GM23248 (cell line): Measurements from ENCODE around the gene SLC49A4. TPM values are rescaled to one million over a fixed set of nuclear protein-coding genes. Genes with fewer than 3 reads are reported as not detected.

Source experiments
- DNase-seq: peaks from one replicate; pipeline ENCODE4 v3.0.0-alpha.2; 2015
- H2AFZ ChIP-seq: fragments of 200-600 bp; sonication (generic); 2 replicates; pipeline ENCODE4 v1.6.1; 2016; ENCODE audit warnings: antibody characterized with exemption
- H3F3A ChIP-seq: fragments of 200-600 bp; sonication (generic); 2 replicates; pipeline ENCODE4 v1.6.1; 2016; ENCODE audit warnings: mild to moderate bottlenecking, antibody characterized with exemption, mixed run types; ENCODE audit not compliant: insufficient read depth
- H3K27ac ChIP-seq: fragments of 200-600 bp; sonication (generic); 2 replicates; pipeline ENCODE4 v1.5.1; 2016; ENCODE audit warnings: mild to moderate bottlenecking
- H3K27me3 ChIP-seq: fragments of 200-600 bp; sonication (generic); replicated peaks from 2 replicates; pipeline ENCODE4 v1.6.1; 2016; ENCODE audit warnings: mild to moderate bottlenecking; ENCODE audit not compliant: insufficient read depth
- H3K36me3 ChIP-seq: fragments of 200-600 bp; sonication (generic); 2 replicates; pipeline ENCODE4 v1.6.1; 2016; ENCODE audit warnings: low read depth, mild to moderate bottlenecking
- H3K4me1 ChIP-seq: fragments of 200-600 bp; sonication (generic); 2 replicates; pipeline ENCODE4 v1.6.1; 2016; ENCODE audit warnings: mild to moderate bottlenecking; ENCODE audit not compliant: insufficient read depth
- H3K4me2 ChIP-seq: fragments of 200-600 bp; sonication (generic); one replicate; pipeline ENCODE4 v1.6.1; 2016; ENCODE audit warnings: mild to moderate bottlenecking; ENCODE audit not compliant: unreplicated experiment
- H3K4me3 ChIP-seq: fragments of 200-600 bp; sonication (generic); 2 replicates; pipeline ENCODE4 v1.5.1; 2016; ENCODE audit warnings: mild to moderate bottlenecking
- H3K79me2 ChIP-seq: fragments of 200-600 bp; sonication (generic); 2 replicates; pipeline ENCODE4 v1.6.1; 2016; ENCODE audit warnings: mild to moderate bottlenecking; ENCODE audit not compliant: insufficient read depth
- H3K9ac ChIP-seq: fragments of 200-600 bp; sonication (generic); 2 replicates; pipeline ENCODE4 v1.6.1; 2016; ENCODE audit warnings: mild to moderate bottlenecking
- H3K9me2 ChIP-seq: fragments of 200-600 bp; sonication (generic); 2 replicates; pipeline ENCODE4 v1.6.1; 2016; ENCODE audit warnings: mixed run types, mild to moderate bottlenecking, moderate library complexity; ENCODE audit not compliant: insufficient read depth
- H3K9me3 ChIP-seq: fragments of 200-600 bp; sonication (generic); one replicate; pipeline ENCODE4 v1.6.1; 2017; ENCODE audit warnings: low read depth
- H4K20me1 ChIP-seq: fragments of 200-600 bp; sonication (generic); 2 replicates; pipeline ENCODE4 v1.6.0; 2016; ENCODE audit not compliant: insufficient read depth
- EZH2 ChIP-seq: fragments of 200-600 bp; sonication (generic); IDR thresholded peaks from 2 replicates; pipeline ENCODE4 v1.6.1; 2018; ENCODE audit warnings: antibody characterized with exemption, mild to moderate bottlenecking; ENCODE audit not compliant: insufficient read depth, poor library complexity, severe bottlenecking
- EZH2phosphoT487 ChIP-seq: fragments of 200-600 bp; sonication (generic); IDR thresholded peaks from 2 replicates; pipeline ENCODE4 v1.6.1; 2018; ENCODE audit warnings: antibody characterized with exemption, moderate library complexity, mild to moderate bottlenecking, low read depth; ENCODE audit not compliant: insufficient read depth
- WGBS, 2 experiments: methylation state at CpG; one replicate each; pipeline ENCODE4 v1.1.6; 2015 to 2017; ENCODE audit warnings: low lambda C conversion rate in 2 of 2, low coverage in 1 of 2; ENCODE audit errors: missing lambda C conversion rate in 2 of 2; 5-methylcytosine and 5-hydroxymethylcytosine counted together
- in situ Hi-C: fragments of 300-500 bp; cut with MboI; formaldehyde crosslinking; loops from 2 replicates; pipeline ENCODE4 v1.15.0; 2020
- polyA plus RNA-seq: library from polyadenylated mRNA; unstranded; fragments of >200 nt; fragmentation: Nextera tagmentation; extraction: Ambion mirVana; gene quantifications from 2 replicates; pipeline ENCODE4 v1.2.1, GENCODE V29; 2016
- total RNA-seq: library from RNA; depleted of rRNA; stranded (reverse); fragments of >200 nt; shearing (Covaris generic); gene quantifications from 2 replicates; pipeline ENCODE4 v1.2.3, GENCODE V29; 2014

SLC49A4 gene
- total and polyA plus RNA-seq, 2 experiments from 2014 or later: 13.3 to 24.6 TPM

- TF ChIP-seq EZH2phosphoT487 (no peak), EZH2 (no peak)
- H3K4me1 ChIP-seq: peaks cover 14% of the 10 kb centered on the region
- no peak overlapping the region for H3K4me3 ChIP-seq
- H3K27ac ChIP-seq: no peak overlapping the region
- no peaks in the 10 kb centered on the region for H3K9me3 ChIP-seq
- no peaks in the 10 kb centered on the region for H3K27me3 ChIP-seq
- no peaks in the 10 kb centered on the region for H3K36me3 ChIP-seq
- in situ Hi-C loops: no loop called here
- H3F3A ChIP-seq: peaks cover 5% of the 10 kb centered on the region; the same call in 1 of the 2 replicates
- no peak overlapping the region for H2AFZ ChIP-seq
- no peaks in the 10 kb centered on the region for H3K9me2 ChIP-seq
- H3K9ac ChIP-seq: no peak overlapping the region
- WGBS, 2 experiments: 98 to 100% methylated on average over 3 of the region's 3 CpGs
- no peaks in the 10 kb centered on the region; the same call in 1 of the 2 replicates for H4K20me1 ChIP-seq
- peaks cover 30% of the 10 kb centered on the region for H3K79me2 ChIP-seq
- no peak for DNase-seq
- no peak overlapping the region for H3K4me2 ChIP-seq
Observed at GRCh38 chr3:122797291-122797690, 2.4 kb downstream of the SLC49A4 start.

- Histone ChIP-seq H3K9ac (no peak overlapping the region), H3K27ac (no peak overlapping the region), H3K27me3 (no peaks in the 10 kb centered on the region), H3K36me3 (no peaks in the 10 kb centered on the region), H3K4me2 (no peak overlapping the region), H3F3A (peaks cover 3% of the 10 kb centered on the region; the same call in 1 of the 2 replicates), H3K9me3 (no peaks in the 10 kb centered on the region), H4K20me1 (no peaks in the 10 kb centered on the region; the same call in 1 of the 2 replicates), H3K4me3 (no peak overlapping the region), H2AFZ (no peak overlapping the region), H3K79me2 (peaks cover 30% of the 10 kb centered on the region), H3K9me2 (no peaks in the 10 kb centered on the region), H3K4me1 (peaks cover 10% of the 10 kb centered on the region)
- TF ChIP-seq EZH2phosphoT487: no peak
- no peak for TF ChIP-seq EZH2
- WGBS, 2 experiments: 86 to 95% methylated on average over 2 of the region's 2 CpGs
- in situ Hi-C loops: no loop called here
- DNase-seq: no peak
Observed at GRCh38 chr3:122799322-122799721, 4.5 kb downstream of the SLC49A4 start.

- H2AFZ ChIP-seq: no peak overlapping the region
- in situ Hi-C loops: no loop called here
Observed at GRCh38 chr3:122800031-122800430, 5.2 kb downstream of the SLC49A4 start.

GRCh38 chr3:122800706-122801237 is 5.9 kb downstream of the SLC49A4 start:
- Histone ChIP-seq H3K4me1 (peaks cover 7% of the 10 kb centered on the region), H3K27ac (no peak overlapping the region), H3K4me2 (no peak overlapping the region), H3K9me3 (no peaks in the 10 kb centered on the region), H2AFZ (no peak overlapping the region), H3K36me3 (no peaks in the 10 kb centered on the region), H3K79me2 (peaks cover 26% of the 10 kb centered on the region), H4K20me1 (no peaks in the 10 kb centered on the region; the same call in 1 of the 2 replicates), H3K27me3 (no peaks in the 10 kb centered on the region), H3F3A (no peaks in the 10 kb centered on the region), H3K9me2 (no peaks in the 10 kb centered on the region), H3K4me3 (no peak overlapping the region), H3K9ac (no peak overlapping the region)
- WGBS, 2 experiments: 96 to 97% methylated on average over 3 of the region's 3 CpGs
- TF ChIP-seq EZH2: no peak
- TF ChIP-seq EZH2phosphoT487: no peak
- DNase-seq: no peak
- in situ Hi-C loops: no loop called here

More at GRCh38 chr3:122800031-122800430, 5.2 kb downstream of the SLC49A4 start:
- Histone ChIP-seq H3K9ac (no peak overlapping the region), H3K9me2 (no peaks in the 10 kb centered on the region), H4K20me1 (no peaks in the 10 kb centered on the region; the same call in 1 of the 2 replicates), H3K36me3 (no peaks in the 10 kb centered on the region), H3K4me2 (no peak overlapping the region), H3K4me1 (peaks cover 10% of the 10 kb centered on the region), H3K27me3 (no peaks in the 10 kb centered on the region), H3K4me3 (no peak overlapping the region), H3K79me2 (peaks cover 30% of the 10 kb centered on the region), H3F3A (no peaks in the 10 kb centered on the region), H3K9me3 (no peaks in the 10 kb centered on the region), H3K27ac (no peak overlapping the region)
- WGBS, 2 experiments: 97 to 100% methylated on average over 1 of the region's 1 CpG
- no peak for DNase-seq
- TF ChIP-seq EZH2phosphoT487: no peak
- no peak for TF ChIP-seq EZH2

GRCh38 chr3:122802323-122802722 is 7.5 kb downstream of the SLC49A4 start:
- TF ChIP-seq EZH2 (no peak), EZH2phosphoT487 (no peak)
- Histone ChIP-seq H3F3A (no peaks in the 10 kb centered on the region), H3K79me2 (peaks cover 16% of the 10 kb centered on the region), H3K9me3 (no peaks in the 10 kb centered on the region), H3K36me3 (no peaks in the 10 kb centered on the region), H3K4me1 (no peaks in the 10 kb centered on the region), H3K9me2 (no peaks in the 10 kb centered on the region), H3K27ac (no peak overlapping the region), H3K9ac (no peak overlapping the region), H3K4me2 (no peak overlapping the region), H3K4me3 (no peak overlapping the region), H3K27me3 (no peaks in the 10 kb centered on the region), H4K20me1 (no peaks in the 10 kb centered on the region; the same call in 1 of the 2 replicates), H2AFZ (no peak overlapping the region)
- DNase-seq: no peak
- in situ Hi-C loops: no loop called here
- WGBS, 2 experiments: 100% methylated on average over 1 of the region's 1 CpG
